ENCODE data around the gene RPE65. TPM values are rescaled to one million over a fixed set of nuclear protein-coding genes. Genes with fewer than 3 reads are reported as not detected.

The RPE65 gene
- total and polyA plus RNA-seq, 2 of the 8 experiments (the other 6 are each of a cell fraction or from before 2014, with no cell fraction given) = not detected

DNA sequence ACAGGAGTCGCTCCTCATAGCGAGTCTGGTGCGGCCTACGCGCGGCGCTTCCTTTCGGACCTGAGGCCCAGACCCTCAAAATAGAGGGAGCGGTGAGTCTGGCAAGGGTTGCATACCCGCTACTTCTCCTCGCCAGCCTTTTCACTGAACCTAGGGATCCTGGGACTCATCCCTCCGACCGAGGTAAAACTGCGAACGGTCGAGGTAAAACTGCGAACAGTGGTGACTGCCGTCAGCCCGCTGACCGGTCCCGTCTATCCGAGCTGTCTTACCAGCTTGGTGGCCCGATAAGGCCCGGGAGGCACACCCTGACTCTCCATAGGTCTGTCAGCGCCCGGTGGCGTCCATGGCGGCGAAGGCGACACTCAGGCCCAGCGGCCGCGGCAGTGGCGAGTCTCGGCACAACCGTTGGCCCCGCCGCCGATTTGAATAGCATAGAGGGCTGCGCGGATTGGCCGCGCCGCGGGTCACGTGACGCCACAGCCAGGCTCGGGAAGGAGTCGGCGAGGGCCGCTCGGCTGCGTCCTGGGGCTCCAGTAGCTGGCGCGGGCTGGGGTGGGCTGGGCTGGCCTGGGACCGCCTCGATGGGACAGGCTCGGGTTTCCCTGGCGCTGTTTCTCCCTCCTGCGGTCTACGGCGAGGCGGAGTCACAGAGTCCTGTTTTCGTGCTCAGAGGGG, 47.1 kb upstream of the RPE65 start, which contains the start of gene DEPDC1 (continued):
- peak; percentile 17 for TF ChIP-seq TAF7 (optimal IDR thresholded peaks at IDR 0.05; ENCODE audit: borderline replicate concordance, low read depth, low read length)
- peak; percentile 58; the same call in 1 of the 2 replicates for TF ChIP-seq TBP (IDR thresholded peaks at IDR 0.05; ENCODE audit: low read depth, low read length)
- TF ChIP-seq NANOG (IDR thresholded peaks at IDR 0.05; ENCODE audit: insufficient read depth, low read depth, low read length, poor library complexity, severe bottlenecking) = no peak
- TF ChIP-seq, protein P1, sequence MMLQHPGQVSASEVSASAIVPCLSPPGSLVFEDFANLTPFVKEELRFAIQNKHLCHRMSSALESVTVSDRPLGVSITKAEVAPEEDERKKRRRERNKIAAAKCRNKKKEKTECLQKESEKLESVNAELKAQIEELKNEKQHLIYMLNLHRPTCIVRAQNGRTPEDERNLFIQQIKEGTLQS (IDR thresholded peaks at IDR 0.05; ENCODE audit: insufficient read depth, low read depth, low read length) = peak; percentile 72; the same call in 1 of the 2 replicates
- no peak for TF ChIP-seq EGR1 (IDR thresholded peaks at IDR 0.05; ENCODE audit: borderline replicate concordance, low read depth, low read length)
- peak in 1 of 2 experiments; percentile 88; a peak in 2 of 4 replicates for TF ChIP-seq SIN3A (conservative IDR thresholded peaks at IDR 0.05 in 1 of 2, IDR thresholded peaks at IDR 0.05 in 1 of 2; ENCODE audit: low read depth in 1 of 2, low read length in 2 of 2)
- no peak for TF ChIP-seq SRF (IDR thresholded peaks at IDR 0.05; ENCODE audit: low read depth, low read length)
- no peak for TF ChIP-seq CHD1 (IDR thresholded peaks at IDR 0.05; ENCODE audit: low read depth, low read length)
- no peak for TF ChIP-seq JUND (IDR thresholded peaks at IDR 0.05; ENCODE audit: low read length)
- TF ChIP-seq PHF8 (conservative IDR thresholded peaks at IDR 0.05; ENCODE audit: low read depth, low read length) = peak; percentile 89
- no peak for TF ChIP-seq MAFK (IDR thresholded peaks at IDR 0.05; ENCODE audit: low read depth, low read length)
- TF ChIP-seq HDAC2 (IDR thresholded peaks at IDR 0.05; ENCODE audit: borderline replicate concordance in 1 of 2, low read depth in 2 of 2, low read length in 2 of 2) = 0 out of 4 replicates have a peak, but pooled peaks of 1 of the 2 experiments have one; percentile 88
- TF ChIP-seq, protein P2, sequence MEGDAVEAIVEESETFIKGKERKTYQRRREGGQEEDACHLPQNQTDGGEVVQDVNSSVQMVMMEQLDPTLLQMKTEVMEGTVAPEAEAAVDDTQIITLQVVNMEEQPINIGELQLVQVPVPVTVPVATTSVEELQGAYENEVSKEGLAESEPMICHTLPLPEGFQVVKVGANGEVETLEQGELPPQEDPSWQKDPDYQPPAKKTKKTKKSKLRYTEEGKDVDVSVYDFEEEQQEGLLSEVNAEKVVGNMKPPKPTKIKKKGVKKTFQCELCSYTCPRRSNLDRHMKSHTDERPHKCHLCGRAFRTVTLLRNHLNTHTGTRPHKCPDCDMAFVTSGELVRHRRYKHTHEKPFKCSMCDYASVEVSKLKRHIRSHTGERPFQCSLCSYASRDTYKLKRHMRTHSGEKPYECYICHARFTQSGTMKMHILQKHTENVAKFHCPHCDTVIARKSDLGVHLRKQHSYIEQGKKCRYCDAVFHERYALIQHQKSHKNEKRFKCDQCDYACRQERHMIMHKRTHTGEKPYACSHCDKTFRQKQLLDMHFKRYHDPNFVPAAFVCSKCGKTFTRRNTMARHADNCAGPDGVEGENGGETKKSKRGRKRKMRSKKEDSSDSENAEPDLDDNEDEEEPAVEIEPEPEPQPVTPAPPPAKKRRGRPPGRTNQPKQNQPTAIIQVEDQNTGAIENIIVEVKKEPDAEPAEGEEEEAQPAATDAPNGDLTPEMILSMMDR (IDR thresholded peaks at IDR 0.05; ENCODE audit: control extremely low read depth in 1 of 3, insufficient read depth in 1 of 3, low read depth in 1 of 3, low read length in 3 of 3) = 0 out of 4 replicates have a peak, but pooled peaks of 1 of the 3 experiments have one; percentile 9
- TF ChIP-seq RFX5 (IDR thresholded peaks at IDR 0.05; ENCODE audit: borderline replicate concordance, low read depth, low read length) = no peak
- TF ChIP-seq, protein P3, sequence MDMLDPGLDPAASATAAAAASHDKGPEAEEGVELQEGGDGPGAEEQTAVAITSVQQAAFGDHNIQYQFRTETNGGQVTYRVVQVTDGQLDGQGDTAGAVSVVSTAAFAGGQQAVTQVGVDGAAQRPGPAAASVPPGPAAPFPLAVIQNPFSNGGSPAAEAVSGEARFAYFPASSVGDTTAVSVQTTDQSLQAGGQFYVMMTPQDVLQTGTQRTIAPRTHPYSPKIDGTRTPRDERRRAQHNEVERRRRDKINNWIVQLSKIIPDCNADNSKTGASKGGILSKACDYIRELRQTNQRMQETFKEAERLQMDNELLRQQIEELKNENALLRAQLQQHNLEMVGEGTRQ (IDR thresholded peaks at IDR 0.05; ENCODE audit: low read length) = peak; percentile 97
- peak; percentile 83; the same call in 1 of the 2 replicates for TF ChIP-seq GTF2F1 (IDR thresholded peaks at IDR 0.05; ENCODE audit: borderline replicate concordance, low read depth, low read length)
- TF ChIP-seq CREB1 (IDR thresholded peaks at IDR 0.05) = peak; percentile 42
- no peak for TF ChIP-seq ZNF274 (IDR thresholded peaks at IDR 0.05; ENCODE audit: borderline replicate concordance, extremely low read depth, low read length)
- TF ChIP-seq POLR2A (IDR thresholded peaks at IDR 0.05; ENCODE audit: control extremely low read depth in 1 of 2, low read depth in 2 of 2, low read length in 2 of 2) = peak; percentile 57 to 67; a peak in 2 of 3 replicates

Measured in H1 (cell line).